ENCODE measurements around the gene RAP1A. TPM values are rescaled to one million over a fixed set of nuclear protein-coding genes. Genes with fewer than 3 reads are reported as not detected.
"Not testable (repeated sequence)": the region's sequence is repeated elsewhere in the genome, so short reads cannot be mapped to it uniquely, and the experiment has no call there.

The RAP1A gene
- total RNA-seq, 1 donor from 2014 or later, result 93.7 TPM

DNA sequence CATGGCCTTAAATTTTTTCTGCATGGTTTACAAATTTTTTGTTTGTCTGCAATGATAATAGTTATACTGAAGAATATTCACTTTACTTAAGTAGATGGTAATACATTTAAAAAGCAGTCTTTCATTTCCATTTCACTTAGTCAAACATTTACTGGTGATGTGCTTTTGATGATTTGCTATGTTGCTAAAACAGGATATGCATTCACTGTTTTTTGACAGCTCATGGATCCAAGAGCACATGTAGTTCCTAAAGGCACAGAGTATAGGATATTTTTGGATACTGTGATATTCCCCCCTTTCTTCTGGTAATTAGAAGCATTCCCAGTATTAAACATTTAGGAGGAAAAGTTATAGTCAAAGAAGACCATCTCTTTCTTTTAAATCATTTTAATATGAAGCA is 45.9 kb downstream of the RAP1A start:
- DNase-seq (ENCODE audit: low read depth), result peak; percentile 26

- DNase-seq (ENCODE audit: low read depth), result peak; percentile 54
These were observed 47.2 kb downstream of the RAP1A start for GRCh38 chr1:111666828-111667227.

- DNase-seq (ENCODE audit: low read depth), result no peak
These were observed 49.7 kb downstream of the RAP1A start for GRCh38 chr1:111669268-111669667.

DNA sequence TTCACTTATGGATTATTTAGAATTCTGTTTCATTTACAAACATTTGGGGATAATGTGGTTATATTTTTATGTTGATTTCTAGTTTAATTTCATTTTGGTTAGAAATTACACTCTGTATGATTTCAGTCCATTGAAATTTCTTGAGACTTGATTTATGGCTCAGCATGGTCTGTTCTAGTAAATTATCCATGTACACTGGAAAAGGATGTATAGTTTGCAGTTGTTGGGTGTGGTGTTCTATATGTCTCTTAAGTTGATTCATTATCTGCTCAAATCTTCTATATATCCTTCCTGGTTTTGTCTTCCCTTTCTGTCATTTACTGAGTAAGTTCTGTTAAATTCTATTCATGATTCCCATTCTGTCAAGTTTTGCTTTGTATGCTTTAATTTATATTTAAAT is 52.3 kb downstream of the RAP1A start:
- DNase-seq (ENCODE audit: low read depth), result no peak

DNA sequence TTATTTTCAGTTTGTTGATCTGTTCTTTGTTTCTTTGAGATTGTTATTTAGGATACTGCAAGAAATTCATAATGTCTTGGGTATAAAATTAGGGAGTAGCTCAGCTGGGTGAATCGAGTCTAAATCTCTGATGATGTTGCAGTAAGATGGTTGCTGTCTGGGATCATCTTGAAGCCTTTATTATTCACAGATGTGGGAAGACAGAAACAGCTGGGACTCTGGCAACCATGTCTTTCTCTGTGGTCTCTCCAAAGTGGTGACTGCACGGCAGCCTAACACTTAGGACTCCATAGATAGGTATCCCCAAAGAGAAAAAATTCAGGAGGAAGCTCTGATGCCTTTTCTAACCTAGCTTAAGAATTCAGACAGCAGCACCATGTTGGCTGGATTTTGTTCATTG is 52.7 kb downstream of the RAP1A start:
- no peak for DNase-seq (ENCODE audit: low read depth)

DNA sequence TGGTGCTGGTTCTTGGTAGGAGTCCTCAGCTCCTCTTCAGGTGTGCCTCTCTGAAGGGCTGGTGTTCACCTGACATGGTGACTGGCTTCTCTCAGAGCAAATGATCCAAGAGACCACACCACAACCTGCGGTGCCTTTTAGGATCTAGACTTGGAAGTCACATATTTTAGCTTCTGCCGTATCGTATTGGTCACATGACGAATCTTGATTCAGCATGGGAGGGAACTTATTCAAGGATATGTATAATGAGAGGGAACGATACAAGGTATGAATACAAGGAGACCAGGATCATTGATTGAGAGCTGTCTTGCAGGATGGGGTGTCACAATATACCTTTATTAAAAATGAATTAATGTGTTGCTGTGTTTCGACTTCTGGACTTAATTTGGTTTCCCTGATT is 58.0 kb downstream of the RAP1A start:
- no peak for DNase-seq (ENCODE audit: low read depth)

DNA sequence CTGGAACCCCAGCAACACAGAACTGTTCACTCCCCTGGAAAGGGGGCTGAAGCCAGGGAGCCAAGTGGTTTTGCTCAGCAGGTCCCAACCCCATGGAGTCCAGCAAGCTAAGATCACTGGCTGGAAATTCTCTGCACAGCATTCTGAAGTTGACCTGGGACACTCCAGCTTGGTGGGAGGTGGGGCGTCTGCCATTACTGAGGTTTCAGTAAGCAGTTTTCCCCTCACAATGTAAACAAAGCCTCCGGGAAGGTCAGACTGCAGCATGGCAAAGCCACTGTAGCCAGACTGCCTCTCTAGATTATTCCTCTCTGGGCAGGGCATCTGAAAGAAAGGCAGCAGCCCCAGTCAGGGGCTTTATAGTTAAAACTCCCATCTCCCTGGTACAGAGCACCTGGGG is 60.0 kb downstream of the RAP1A start:
- no peak for DNase-seq (ENCODE audit: low read depth)

DNA sequence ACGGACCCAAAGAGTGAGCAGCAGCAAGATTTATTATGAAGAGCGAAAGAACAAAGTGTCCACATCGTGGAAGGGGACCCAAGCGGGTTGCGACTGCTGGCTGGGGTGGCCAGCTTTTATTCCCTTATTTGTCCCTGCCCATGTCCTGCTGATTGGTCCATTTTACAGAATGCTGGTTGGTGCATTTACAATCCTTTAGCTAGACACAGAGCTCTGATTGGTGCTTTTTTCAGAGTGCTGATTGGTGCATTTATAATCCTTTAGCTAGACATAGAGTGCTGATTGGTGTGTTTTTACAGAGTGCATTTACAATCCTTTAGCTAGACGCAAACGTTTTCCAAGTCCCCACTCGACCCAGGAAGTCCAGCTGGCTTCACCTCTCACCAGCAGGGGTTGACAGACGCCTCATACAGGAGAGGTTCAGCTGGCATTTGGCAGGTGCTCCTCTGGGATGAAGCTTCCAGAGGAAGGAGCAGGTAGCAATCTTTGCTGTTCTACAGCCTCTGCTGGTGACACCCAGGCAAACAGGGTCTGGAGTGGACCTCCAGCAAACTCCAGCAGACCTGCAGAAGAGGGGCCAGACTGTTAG is 60.7 kb downstream of the RAP1A start:
- not testable (repeated sequence) for DNase-seq (ENCODE audit: low read depth)

DNA sequence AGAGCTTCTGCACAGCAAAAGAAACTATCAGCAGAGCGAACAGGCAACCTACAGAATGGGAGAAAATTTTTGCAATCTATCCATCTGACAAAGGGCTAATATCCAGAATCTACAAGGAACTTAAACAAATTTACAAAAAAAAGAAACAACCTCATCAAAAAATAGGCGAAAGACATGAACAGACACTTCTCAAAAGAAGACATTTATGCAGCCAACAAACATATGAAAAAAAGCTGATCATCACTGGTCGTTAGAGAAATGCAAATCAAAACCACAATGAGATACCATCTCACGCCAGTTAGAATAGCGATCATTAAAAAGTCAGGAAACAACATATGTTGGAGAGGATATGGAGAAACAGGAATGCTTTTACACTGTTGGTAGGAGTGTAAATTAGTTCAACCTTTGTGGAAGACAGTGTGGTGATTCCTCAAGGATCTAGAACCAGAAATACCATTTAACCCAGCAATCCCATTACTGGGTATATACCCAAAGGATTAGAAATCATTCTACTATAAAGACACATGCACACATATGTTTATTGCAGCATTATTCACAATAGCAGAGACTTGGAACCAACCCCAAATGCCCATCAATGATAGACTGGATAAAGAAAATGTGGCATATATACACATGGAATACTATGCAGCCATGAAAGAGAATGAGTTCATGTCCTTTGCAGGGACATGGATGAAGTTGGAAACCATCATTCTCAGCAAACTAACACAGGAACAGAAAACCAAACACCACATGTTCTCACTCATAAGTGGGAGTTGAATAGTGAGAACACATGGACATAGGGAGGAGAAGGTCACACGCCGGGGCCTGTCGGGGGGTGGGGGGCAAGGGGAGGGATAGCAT is 65.9 kb downstream of the RAP1A start:
- DNase-seq (ENCODE audit: low read depth), result not testable (repeated sequence)

- DNase-seq (ENCODE audit: low read depth), result peak; percentile 93
These were observed 70.7 kb downstream of the RAP1A start for GRCh38 chr1:111690306-111690617.

DNA sequence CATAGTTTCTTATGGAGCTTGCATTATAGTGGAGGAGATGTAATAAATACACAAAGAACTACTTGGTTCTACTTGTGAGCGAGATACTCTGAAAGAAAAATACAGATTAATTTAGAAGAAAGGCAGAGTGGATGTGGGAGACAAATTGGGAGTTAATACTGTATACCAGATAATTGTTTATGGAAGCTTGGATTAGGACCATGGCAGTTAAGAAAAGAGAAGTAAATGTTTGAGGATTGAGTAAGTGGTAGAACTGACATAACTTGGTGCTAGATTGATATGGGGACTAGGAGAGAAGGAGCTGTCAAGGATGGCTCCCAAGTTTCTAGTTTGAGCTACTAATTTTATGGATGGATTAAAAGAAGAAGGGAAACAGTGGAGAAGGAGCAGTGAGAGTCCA is 72.3 kb downstream of the RAP1A start:
- DNase-seq (ENCODE audit: low read depth), result no peak

DNA sequence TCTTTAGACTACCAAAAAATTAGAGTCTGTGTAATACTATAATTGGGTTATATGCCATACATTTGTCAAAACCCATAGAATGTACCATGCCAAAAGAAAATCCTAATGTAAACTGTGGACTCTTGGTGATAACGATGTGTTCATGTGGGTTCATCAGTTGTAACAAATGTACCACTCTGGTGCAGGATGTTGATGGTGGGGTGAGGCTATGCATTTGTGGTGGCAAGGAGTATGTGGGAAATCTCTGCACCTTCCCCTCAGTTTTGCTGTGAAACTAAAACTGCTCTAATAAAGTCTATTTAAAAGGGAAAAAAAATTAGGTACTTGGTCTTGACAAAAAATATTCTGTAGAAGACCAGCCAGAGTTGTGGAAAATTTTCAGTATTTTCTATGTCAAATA is 76.2 kb downstream of the RAP1A start:
- no peak for DNase-seq (ENCODE audit: low read depth)

DNA sequence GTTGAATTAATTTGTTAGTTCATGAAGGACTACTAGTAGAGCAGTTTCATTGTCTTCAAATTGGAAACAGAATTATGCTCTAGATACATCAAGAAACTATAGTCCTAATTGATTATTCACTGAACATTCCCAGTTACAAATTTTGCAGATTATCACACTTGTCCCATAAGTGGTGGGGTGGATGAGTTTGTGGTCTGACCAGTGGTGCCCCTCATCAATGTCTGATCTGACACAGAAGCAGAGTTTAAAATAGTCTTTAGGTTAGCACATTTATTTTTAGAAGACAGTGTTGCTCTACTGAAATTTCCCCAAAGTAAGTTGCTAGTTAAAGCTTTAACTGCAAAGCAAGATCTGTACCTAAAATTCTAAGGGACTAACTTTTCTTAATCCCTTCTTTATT is 76.7 kb downstream of the RAP1A start:
- DNase-seq (ENCODE audit: low read depth), result no peak

- no peak for DNase-seq (ENCODE audit: low read depth)
These were observed 79.7 kb downstream of the RAP1A start for GRCh38 chr1:111699268-111699667.

DNA sequence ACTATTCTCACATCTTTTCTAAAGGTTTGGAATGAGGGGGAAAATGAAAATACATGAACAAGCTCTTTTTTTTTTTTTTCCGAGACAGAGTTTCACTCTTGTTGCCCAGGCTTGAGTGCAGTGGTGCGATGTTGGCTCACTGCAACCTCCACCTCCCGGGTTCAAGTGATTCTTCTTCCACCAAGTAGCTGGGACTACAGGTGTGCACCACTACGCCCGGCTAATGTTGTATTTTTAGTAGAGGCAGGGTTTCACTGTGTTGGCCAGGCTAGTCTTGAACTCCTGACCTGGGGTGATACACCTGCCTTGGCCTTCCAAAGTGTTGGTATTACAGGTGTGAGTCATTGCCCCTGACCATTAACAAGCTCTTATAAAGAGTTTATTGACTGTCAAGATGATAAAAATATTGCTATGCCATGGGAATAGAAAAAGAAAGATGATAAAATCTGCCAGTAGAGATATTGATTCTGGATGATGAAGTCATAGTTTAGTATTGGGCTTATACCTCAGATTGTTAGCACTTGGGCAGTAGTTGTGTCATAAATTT is 83.0 kb downstream of the RAP1A start:
- no peak for DNase-seq (ENCODE audit: low read depth)

- DNase-seq (ENCODE audit: low read depth), result no peak
These were observed 84.7 kb downstream of the RAP1A start for GRCh38 chr1:111704240-111704639.

DNA sequence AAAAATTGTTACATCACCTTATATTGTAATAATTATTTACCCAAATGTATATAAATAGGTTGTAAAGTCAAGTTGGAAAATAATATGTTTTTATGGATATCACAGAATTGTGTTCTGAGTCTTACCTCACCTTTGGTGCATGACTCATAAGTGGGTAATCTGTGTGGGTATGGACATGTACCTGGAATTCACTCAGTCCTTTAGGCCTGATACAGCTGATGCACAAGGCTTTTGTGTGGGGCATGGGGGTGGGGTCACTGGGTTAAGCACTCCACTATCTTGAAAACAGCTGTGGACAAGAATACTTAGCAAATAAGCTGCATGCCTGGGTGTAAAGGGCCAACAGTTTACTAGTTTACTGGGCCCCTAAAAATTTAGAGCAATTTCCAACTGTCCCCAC is 85.2 kb downstream of the RAP1A start:
- peak; percentile 70 for DNase-seq (ENCODE audit: low read depth)

DNA sequence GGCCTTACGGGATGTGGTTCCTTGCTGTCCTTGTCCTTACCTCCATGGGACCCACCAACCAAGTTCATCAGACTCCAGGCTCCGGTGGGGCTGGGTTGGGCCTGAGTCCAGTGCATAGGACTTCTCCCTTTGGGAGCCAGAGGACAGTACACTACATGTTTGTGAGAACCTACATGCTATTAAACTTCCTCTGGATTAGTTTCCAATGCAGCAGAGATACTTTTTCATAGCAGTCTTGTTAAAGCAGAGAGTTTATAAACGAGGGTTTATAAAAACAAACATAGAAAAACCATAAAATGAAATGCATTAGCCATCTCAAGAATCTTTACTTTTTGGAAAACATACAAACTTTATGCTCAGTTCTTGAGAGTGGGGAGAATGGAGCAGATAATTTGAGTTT is 86.3 kb downstream of the RAP1A start:
- DNase-seq (ENCODE audit: low read depth), result no peak

- no peak for DNase-seq (ENCODE audit: low read depth)
These were observed 87.3 kb downstream of the RAP1A start for GRCh38 chr1:111706921-111707320.

- no peak for DNase-seq (ENCODE audit: low read depth)
These were observed 88.3 kb downstream of the RAP1A start for GRCh38 chr1:111707906-111708305.

DNA sequence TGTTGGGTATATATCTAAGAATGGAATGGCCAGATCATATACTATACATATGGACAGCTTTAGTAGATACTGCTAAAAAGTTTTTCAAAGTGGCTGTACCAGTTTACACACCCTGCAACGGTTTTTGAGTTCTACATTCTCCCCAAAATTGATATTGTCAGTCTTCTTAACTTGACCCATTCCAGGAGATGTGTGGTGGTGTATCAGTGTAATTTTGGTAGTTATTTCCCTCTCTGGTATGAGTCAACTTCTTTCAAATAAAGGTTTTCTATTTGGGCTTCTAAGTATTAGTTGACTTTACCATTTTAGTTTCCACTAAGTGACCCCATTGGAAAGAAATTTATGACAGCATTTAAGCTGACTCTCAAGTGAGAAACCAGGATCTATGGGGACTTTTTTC is 90.4 kb downstream of the RAP1A start:
- no peak for DNase-seq (ENCODE audit: low read depth)

DNA sequence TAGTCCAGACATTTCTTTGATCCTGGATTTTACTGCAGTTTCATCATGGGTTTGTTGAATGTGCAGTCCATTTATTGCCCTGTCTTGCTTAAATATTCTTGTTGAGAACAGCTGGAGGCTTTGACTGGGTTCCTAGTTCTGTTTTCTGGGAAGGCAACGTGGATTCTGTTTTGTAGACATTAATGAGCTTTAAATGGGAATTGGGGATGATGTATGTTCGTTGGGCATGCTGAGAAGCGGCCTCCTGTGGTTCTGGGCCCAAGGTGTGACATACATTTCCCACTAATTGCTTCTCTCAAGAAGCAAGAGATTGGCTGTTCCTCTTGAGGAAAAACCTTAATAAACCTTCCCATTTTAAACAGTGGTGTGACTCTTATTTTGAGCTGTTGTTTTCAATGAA is 96.7 kb downstream of the RAP1A start:
- no peak for DNase-seq (ENCODE audit: low read depth)

DNA sequence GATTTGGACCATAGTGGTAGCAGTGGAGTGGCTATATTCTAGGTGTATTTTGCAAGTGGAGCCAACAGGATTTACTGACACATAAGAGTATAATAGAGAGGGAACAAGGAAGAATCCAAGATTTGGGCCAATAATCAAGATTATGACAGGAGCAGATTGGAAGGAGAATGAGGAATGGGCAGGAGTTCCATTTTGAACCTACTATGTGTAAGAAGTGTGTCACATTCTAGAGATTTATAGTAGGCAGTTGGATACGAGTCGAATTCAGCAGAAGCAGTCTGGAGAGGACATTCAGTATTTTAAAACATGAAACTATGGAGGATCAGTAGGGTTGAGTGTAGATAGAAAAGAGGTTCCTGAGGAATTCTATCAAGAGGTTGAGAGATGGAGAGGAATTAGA is 97.9 kb downstream of the RAP1A start:
- DNase-seq (ENCODE audit: low read depth), result no peak

DNA sequence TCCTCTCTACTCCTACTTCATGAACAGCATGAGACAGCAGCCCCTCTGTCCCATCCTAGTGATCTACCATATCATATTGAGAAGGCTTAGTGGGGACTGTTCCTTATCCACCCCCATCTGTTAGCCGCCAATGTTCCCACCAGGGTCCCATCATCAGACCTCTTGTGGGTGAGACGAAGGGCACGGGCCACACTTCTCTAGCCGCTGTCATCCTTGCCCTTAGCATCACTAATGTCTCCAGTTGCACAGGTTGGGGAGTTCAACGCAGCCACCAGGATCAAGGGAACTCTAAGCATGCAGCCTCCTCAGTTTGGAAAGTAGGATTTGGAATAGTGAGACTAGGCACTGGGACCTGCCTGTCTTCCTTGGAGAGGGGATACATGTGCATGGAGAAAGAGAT is 99.5 kb downstream of the RAP1A start:
- no peak for DNase-seq (ENCODE audit: low read depth)
